K562 (cell line): ENCODE data around the gene PAH. TPM values are rescaled to one million over a fixed set of nuclear protein-coding genes. Genes with fewer than 3 reads are reported as not detected.

ENCODE experiments used
- ATAC-seq: fragments of 200-7000 bp; cut with Tn5 transposase; 3 replicates; pipeline ENCODE4 v1.9.1; 2020; ENCODE audit warnings: moderate library complexity
- BruUV-seq: library from RNA; stranded (reverse); fragments of 400-500 nt; replicated peaks from 2 replicates; lab custom pipeline; 2021; lab: Mats Ljungman, UMichigan
- CTCF ChIA-PET: fragments of 300-600 bp; formaldehyde crosslinking; extraction: SDS; loops from one replicate; lab custom pipeline; 2021; ENCODE audit warnings: low intra/inter-chr PET ratio; lab: Yijun Ruan, JAX
- POLR2A ChIA-PET: fragments of 300-600, 350-650 bp; sonication (Branson Sonifier 250); formaldehyde crosslinking; extraction: SDS; loops from one replicate; lab custom pipeline; 2021; ENCODE audit warnings: antibody characterized with exemption, inconsistent platforms; lab: Yijun Ruan, JAX
- DNase-seq, 4 experiments: peaks; one replicate each; pipeline versions ENCODE4 v3.0.0 to v3.0.0-alpha.2; 2011 to 2018; ENCODE audit warnings: low spot score in 3 of 4, mixed read lengths in 3 of 4; ENCODE audit errors: extremely low read depth in 1 of 4
- FAIRE-seq: peaks from 2 replicates; lab custom pipeline; 2011; peaks lifted over from hg19 to GRCh38; lab: Jason Lieb, UNC
- H2AFZ ChIP-seq: 2 replicates; pipeline ENCODE4 v1.6.0; 2011; ENCODE audit warnings: low read depth, low read length, control low read depth, inconsistent platforms
- H3K27ac ChIP-seq: fragments of 200-600 bp; 3 replicates; pipeline ENCODE4 v1.8.0; 2011; ENCODE audit warnings: low read depth, mild to moderate bottlenecking, control low read depth, inconsistent platforms, low read length, moderate library complexity, mixed read lengths; ENCODE audit errors: extremely low read depth
- H3K27me3 ChIP-seq, 2 experiments: fragments of 300-600 bp in 1 of 2; 2 replicates in 1 of 2; 3 replicates in 1 of 2; pipeline versions ENCODE4 v1.6.0 to v1.8.0; 2011; ENCODE audit warnings: inconsistent platforms in 2 of 2, low read length in 2 of 2, mild to moderate bottlenecking in 1 of 2, mixed read lengths in 1 of 2, moderate library complexity in 1 of 2; ENCODE audit not compliant: control insufficient read depth in 2 of 2, insufficient read depth in 2 of 2
- H3K36me3 ChIP-seq: fragments of 300-600 bp; 3 replicates; pipeline ENCODE4 v1.8.0; 2011; ENCODE audit warnings: mild to moderate bottlenecking, low read length, inconsistent platforms; ENCODE audit not compliant: control insufficient read depth, insufficient read depth
- H3K4me1 ChIP-seq, 2 experiments: fragments of 200-600 bp in 1 of 2; replicated peaks in 1 of 2; 2 replicates in 1 of 2; 3 replicates in 1 of 2; pipeline versions ENCODE4 v1.5.1 to v1.8.0; 2011; ENCODE audit warnings: inconsistent platforms in 2 of 2, low read length in 2 of 2, mild to moderate bottlenecking in 1 of 2, mixed read lengths in 1 of 2, moderate library complexity in 1 of 2; ENCODE audit not compliant: control insufficient read depth in 2 of 2, insufficient read depth in 2 of 2
- H3K4me2 ChIP-seq: 2 replicates; pipeline ENCODE4 v1.6.1; 2011; ENCODE audit warnings: low read length, control low read depth, inconsistent platforms, mixed read lengths; ENCODE audit not compliant: insufficient read depth
- H3K4me3 ChIP-seq: fragments of 200-600 bp; sonication (generic), shearing (Covaris generic); 2 replicates; pipeline ENCODE4 v1.5.1; 2016; ENCODE audit warnings: control low read depth, inconsistent platforms
- H3K79me2 ChIP-seq: fragments of 200-600 bp; 3 replicates; pipeline ENCODE4 v1.8.0; 2011; ENCODE audit warnings: low read length, inconsistent platforms; ENCODE audit not compliant: control insufficient read depth, insufficient read depth
- H3K9ac ChIP-seq, 2 experiments: 2 replicates each; pipeline versions ENCODE4 v1.6.0 to v1.6.1; 2011; ENCODE audit warnings: low read depth in 2 of 2, low read length in 2 of 2, control low read depth in 1 of 2, inconsistent platforms in 1 of 2, mild to moderate bottlenecking in 1 of 2, mixed read lengths in 1 of 2; ENCODE audit not compliant: insufficient read depth in 1 of 2
- H3K9me1 ChIP-seq: one replicate; pipeline ENCODE4 v1.6.0; 2011; ENCODE audit warnings: inconsistent platforms, mild to moderate bottlenecking, low read length, moderate library complexity; ENCODE audit not compliant: control insufficient read depth, insufficient read depth
- H3K9me3 ChIP-seq: replicated peaks from 2 replicates; pipeline ENCODE4 v1.5.1; 2011; ENCODE audit warnings: low read depth, low read length, inconsistent platforms; ENCODE audit not compliant: control insufficient read depth, insufficient read depth
- H4K20me1 ChIP-seq: replicated peaks from 2 replicates; pipeline ENCODE4 v1.6.1; 2011; ENCODE audit warnings: low read length, inconsistent platforms, mixed read lengths; ENCODE audit not compliant: control insufficient read depth, insufficient read depth
- ASH1L ChIP-seq: fragments of 450-650 bp; IDR thresholded peaks from 2 replicates; pipeline ENCODE4 v1.6.1; 2018; ENCODE audit warnings: borderline replicate concordance, mild to moderate bottlenecking, low read depth; ENCODE audit not compliant: partially characterized antibody
- HDAC8 ChIP-seq: fragments of 450-650 bp; IDR thresholded peaks from 2 replicates; pipeline ENCODE4 v1.6.1; 2016; ENCODE audit warnings: mild to moderate bottlenecking, missing genetic modification characterization, moderate library complexity, missing compliant biosample characterization
- HNRNPK ChIP-seq: fragments of 200-400 bp; formaldehyde crosslinking; IDR thresholded peaks from one replicate; pipeline ENCODE4 v1.6.1; 2018; ENCODE audit warnings: mild to moderate bottlenecking, low read depth, low read length; ENCODE audit not compliant: poor library complexity, severe bottlenecking
- MED1 ChIP-seq: sonication (generic); formaldehyde crosslinking; IDR thresholded peaks from 2 replicates; pipeline ENCODE4 v1.8.1; 2023; ENCODE audit warnings: missing genetic modification reagents, borderline replicate concordance
- MXI1 ChIP-seq: IDR thresholded peaks from 2 replicates; pipeline ENCODE4 v1.6.1; 2011; ENCODE audit warnings: low read depth, mild to moderate bottlenecking, improper control_type of control experiment, low read length
- RAD21 ChIP-seq, 2 experiments: fragments of 250-450 bp in 1 of 2; fragments of 450-650 bp in 1 of 2; sonication (Bioruptor Pico) in 1 of 2; formaldehyde crosslinking in 1 of 2; IDR thresholded peaks in 1 of 2; conservative IDR thresholded peaks in 1 of 2; 2 replicates each; pipeline versions ENCODE4 v1.4.0 to v1.8.0; 2020 to 2022; ENCODE audit warnings: mild to moderate bottlenecking in 2 of 2, moderate library complexity in 1 of 2
- RNF2 ChIP-seq: sonication (generic); IDR thresholded peaks from 2 replicates; pipeline ENCODE4 v1.6.1; 2016
- SUPT5H ChIP-seq: fragments of 450-650 bp; IDR thresholded peaks from 2 replicates; pipeline ENCODE4 v1.6.1; 2016
- TCFL5 ChIP-seq: fragments of 250-450 bp; sonication (Bioruptor Pico); conservative IDR thresholded peaks from 2 replicates; pipeline ENCODE4 v1.6.1; 2021; ENCODE audit warnings: mild to moderate bottlenecking, moderate library complexity, matching md5 sums
- YBX1 ChIP-seq: fragments of 450-650 bp; IDR thresholded peaks from 2 replicates; pipeline ENCODE4 v1.7.1; 2016; ENCODE audit warnings: mild to moderate bottlenecking
- ZFX ChIP-seq: sonication (generic); formaldehyde crosslinking; IDR thresholded peaks from 2 replicates; pipeline ENCODE4 v1.8.0; 2022; ENCODE audit warnings: mild to moderate bottlenecking, missing genetic modification reagents, moderate library complexity
- ZNF134 ChIP-seq: fragments of 250-450 bp; sonication (Bioruptor Pico); conservative IDR thresholded peaks from 2 replicates; pipeline ENCODE4 v1.4.0; 2020
- WGBS: fragments of 100-300 bp; shearing (Covaris generic); methylation state at CpG from one replicate; pipeline ENCODE4 v1.1.6; 2016; ENCODE audit warnings: low coverage, mixed read lengths; ENCODE audit not compliant: insufficient coverage; ENCODE audit errors: missing lambda C conversion rate; 5-methylcytosine and 5-hydroxymethylcytosine counted together
- in situ Hi-C: fragments of 300-500 bp; cut with MboI; formaldehyde crosslinking; loops from 4 replicates; pipeline ENCODE4 v1.15.0; 2018; ENCODE audit warnings: inconsistent platforms, mixed read lengths
- intact Hi-C: fragments of 100-400 bp; cut with micrococcal nuclease; formaldehyde crosslinking; loops from 2 replicates; pipeline ENCODE4 v1.14.2; 2022
- polyA plus RNA-seq, 8 experiments: library from polyadenylated mRNA; depleted of rRNA in 4 of 8; stranded (reverse) in 5 of 8; unstranded in 3 of 8; fragments of >200 nt; fragmentation: Nextera tagmentation in 2 of 8; fragmentation: Illumina TruSeq in 1 of 8; extraction: Ambion mirVana in 2 of 8; extraction: Trizol in 1 of 8; gene quantifications; 2 replicates each; pipeline versions ENCODE4 v1.2.1 to v1.2.3, GENCODE V29; 2011 to 2014; ENCODE audit warnings: inconsistent platforms in 1 of 8, missing spikeins in 1 of 8
- total RNA-seq, 7 experiments: library from RNA; depleted of rRNA in 6 of 7; stranded (reverse); fragments of >200 nt in 6 of 7; fragmentation: Illumina TruSeq in 2 of 7; extraction: Trizol in 2 of 7; gene quantifications; 2 replicates each; pipeline versions ENCODE4 v1.2.1 to v1.2.3, GENCODE V29; 2011 to 2021; ENCODE audit warnings: low replicate concordance in 1 of 7
- TF ChIP-seq, protein P1 (sequence below): sonication (generic); formaldehyde crosslinking; IDR thresholded peaks from 2 replicates; pipeline ENCODE4 v1.9.0; 2022; ENCODE audit warnings: mild to moderate bottlenecking, missing genetic modification reagents
- TF ChIP-seq, protein P2 (sequence below): fragments of 450-650 bp; formaldehyde crosslinking; IDR thresholded peaks from 2 replicates; pipeline ENCODE4 v1.4.0; 2020; ENCODE audit warnings: mild to moderate bottlenecking, moderate library complexity
- TF ChIP-seq, protein P3 (sequence below): fragments of 250-450 bp; sonication (Bioruptor Pico); IDR thresholded peaks from 2 replicates; pipeline ENCODE4 v1.8.0; 2021; ENCODE audit warnings: mild to moderate bottlenecking, moderate library complexity
- TF ChIP-seq, protein P4 (sequence below), 2 experiments: fragments of 450-650 bp in 1 of 2; sonication (generic) in 1 of 2; formaldehyde crosslinking in 1 of 2; IDR thresholded peaks in 1 of 2; conservative IDR thresholded peaks in 1 of 2; 2 replicates each; pipeline versions ENCODE4 v1.6.1 to v1.8.1; 2016 to 2023; ENCODE audit warnings: mild to moderate bottlenecking in 2 of 2, moderate library complexity in 2 of 2, inconsistent platforms in 1 of 2, missing genetic modification reagents in 1 of 2
- TF ChIP-seq, protein P5 (sequence below): fragments of 450-650 bp; IDR thresholded peaks from 2 replicates; pipeline ENCODE4 v1.7.0; 2016; ENCODE audit warnings: borderline replicate concordance

The PAH gene
- total and polyA plus RNA-seq, 9 of the 15 experiments (the other 6 are each of a cell fraction or from before 2014, with no cell fraction given): 0.13 to 0.75 (median 0.69) TPM; not detected in 6

DNA sequence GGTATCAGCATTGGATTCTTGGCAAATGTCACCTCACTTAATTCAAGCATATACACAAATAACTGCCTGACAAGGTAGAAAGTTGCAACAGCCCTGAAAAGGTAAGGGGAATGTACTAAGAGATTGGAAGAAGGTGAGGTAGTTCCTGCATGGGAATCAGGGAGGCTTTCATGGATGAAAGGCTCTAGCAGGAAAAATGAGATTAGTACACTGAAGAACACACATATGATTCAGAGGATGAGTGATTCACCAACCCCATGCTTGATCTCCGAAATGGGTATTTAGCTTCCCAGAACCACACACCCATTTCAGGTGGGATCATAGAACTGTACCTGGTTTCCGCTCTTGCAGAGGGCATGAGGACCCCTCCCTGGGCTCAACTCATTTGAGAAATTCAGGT lies 65.8 kb downstream of the PAH start:
- no peaks in the 10 kb centered on the region for H3K4me1 ChIP-seq
- ChIA-PET POLR2A (no interaction called here), CTCF (no interaction called here)
- no peak overlapping the region for H2AFZ ChIP-seq
- no peak overlapping the region for H3K9ac ChIP-seq
- H3K36me3 ChIP-seq: no peaks in the 10 kb centered on the region
- intact Hi-C loops (no loop called here), in situ Hi-C loops (no loop called here)
- ATAC-seq: no peak
- H3K4me3 ChIP-seq: no peak overlapping the region
- TF ChIP-seq, protein P1, sequence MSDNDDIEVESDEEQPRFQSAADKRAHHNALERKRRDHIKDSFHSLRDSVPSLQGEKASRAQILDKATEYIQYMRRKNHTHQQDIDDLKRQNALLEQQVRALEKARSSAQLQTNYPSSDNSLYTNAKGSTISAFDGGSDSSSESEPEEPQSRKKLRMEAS (CRISPR knock-in tag): no peak
- TF ChIP-seq, protein P2, sequence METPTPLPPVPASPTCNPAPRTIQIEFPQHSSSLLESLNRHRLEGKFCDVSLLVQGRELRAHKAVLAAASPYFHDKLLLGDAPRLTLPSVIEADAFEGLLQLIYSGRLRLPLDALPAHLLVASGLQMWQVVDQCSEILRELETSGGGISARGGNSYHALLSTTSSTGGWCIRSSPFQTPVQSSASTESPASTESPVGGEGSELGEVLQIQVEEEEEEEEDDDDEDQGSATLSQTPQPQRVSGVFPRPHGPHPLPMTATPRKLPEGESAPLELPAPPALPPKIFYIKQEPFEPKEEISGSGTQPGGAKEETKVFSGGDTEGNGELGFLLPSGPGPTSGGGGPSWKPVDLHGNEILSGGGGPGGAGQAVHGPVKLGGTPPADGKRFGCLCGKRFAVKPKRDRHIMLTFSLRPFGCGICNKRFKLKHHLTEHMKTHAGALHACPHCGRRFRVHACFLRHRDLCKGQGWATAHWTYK: no peak
- no peak for TF ChIP-seq MED1 (CRISPR knock-in tag)
- TF ChIP-seq MXI1: no peak
- TF ChIP-seq, protein P3, sequence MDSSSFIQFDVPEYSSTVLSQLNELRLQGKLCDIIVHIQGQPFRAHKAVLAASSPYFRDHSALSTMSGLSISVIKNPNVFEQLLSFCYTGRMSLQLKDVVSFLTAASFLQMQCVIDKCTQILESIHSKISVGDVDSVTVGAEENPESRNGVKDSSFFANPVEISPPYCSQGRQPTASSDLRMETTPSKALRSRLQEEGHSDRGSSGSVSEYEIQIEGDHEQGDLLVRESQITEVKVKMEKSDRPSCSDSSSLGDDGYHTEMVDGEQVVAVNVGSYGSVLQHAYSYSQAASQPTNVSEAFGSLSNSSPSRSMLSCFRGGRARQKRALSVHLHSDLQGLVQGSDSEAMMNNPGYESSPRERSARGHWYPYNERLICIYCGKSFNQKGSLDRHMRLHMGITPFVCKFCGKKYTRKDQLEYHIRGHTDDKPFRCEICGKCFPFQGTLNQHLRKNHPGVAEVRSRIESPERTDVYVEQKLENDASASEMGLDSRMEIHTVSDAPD (CRISPR knock-in tag): no peak
- no peak for TF ChIP-seq ZNF134 (CRISPR knock-in tag)
- no peak for TF ChIP-seq RNF2
- TF ChIP-seq, protein P4, sequence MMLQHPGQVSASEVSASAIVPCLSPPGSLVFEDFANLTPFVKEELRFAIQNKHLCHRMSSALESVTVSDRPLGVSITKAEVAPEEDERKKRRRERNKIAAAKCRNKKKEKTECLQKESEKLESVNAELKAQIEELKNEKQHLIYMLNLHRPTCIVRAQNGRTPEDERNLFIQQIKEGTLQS (IDR thresholded peaks at IDR 0.05): no peak
- TF ChIP-seq, protein P4 (CRISPR knock-in tag; conservative IDR thresholded peaks at IDR 0.05): no peak
- TF ChIP-seq HNRNPK: no peak
- TF ChIP-seq, protein P5, sequence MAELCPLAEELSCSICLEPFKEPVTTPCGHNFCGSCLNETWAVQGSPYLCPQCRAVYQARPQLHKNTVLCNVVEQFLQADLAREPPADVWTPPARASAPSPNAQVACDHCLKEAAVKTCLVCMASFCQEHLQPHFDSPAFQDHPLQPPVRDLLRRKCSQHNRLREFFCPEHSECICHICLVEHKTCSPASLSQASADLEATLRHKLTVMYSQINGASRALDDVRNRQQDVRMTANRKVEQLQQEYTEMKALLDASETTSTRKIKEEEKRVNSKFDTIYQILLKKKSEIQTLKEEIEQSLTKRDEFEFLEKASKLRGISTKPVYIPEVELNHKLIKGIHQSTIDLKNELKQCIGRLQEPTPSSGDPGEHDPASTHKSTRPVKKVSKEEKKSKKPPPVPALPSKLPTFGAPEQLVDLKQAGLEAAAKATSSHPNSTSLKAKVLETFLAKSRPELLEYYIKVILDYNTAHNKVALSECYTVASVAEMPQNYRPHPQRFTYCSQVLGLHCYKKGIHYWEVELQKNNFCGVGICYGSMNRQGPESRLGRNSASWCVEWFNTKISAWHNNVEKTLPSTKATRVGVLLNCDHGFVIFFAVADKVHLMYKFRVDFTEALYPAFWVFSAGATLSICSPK: no peak
- TF ChIP-seq YBX1: no peak
- no peak for TF ChIP-seq ASH1L
- no peak for TF ChIP-seq ZFX
- TF ChIP-seq RAD21 (CRISPR knock-in tag; conservative IDR thresholded peaks at IDR 0.05 in 1 of 2, IDR thresholded peaks at IDR 0.05 in 1 of 2): no peak
- no peak for TF ChIP-seq SUPT5H
- no peak for TF ChIP-seq TCFL5 (CRISPR knock-in tag)
- no peak for TF ChIP-seq HDAC8 (tag)
- H3K27me3 ChIP-seq: no peaks in the 10 kb centered on the region; a peak in 1 of 5 replicates
- no peak overlapping the region for H3K27ac ChIP-seq
- H3K9me3 ChIP-seq: no peaks in the 10 kb centered on the region
- no peaks in the 10 kb centered on the region for H3K79me2 ChIP-seq
- no peak for FAIRE-seq
- no peak overlapping the region for H3K4me2 ChIP-seq
- no peaks in the 10 kb centered on the region for H3K9me1 ChIP-seq
- H4K20me1 ChIP-seq: no peaks in the 10 kb centered on the region
- DNase-seq: no peak
- no TSS peak for BruUV-seq
- 0% methylated on average over 2 of the region's 2 CpGs for WGBS
